Measurements from ENCODE around the gene EFCAB13.

The EFCAB13 gene

DNA sequence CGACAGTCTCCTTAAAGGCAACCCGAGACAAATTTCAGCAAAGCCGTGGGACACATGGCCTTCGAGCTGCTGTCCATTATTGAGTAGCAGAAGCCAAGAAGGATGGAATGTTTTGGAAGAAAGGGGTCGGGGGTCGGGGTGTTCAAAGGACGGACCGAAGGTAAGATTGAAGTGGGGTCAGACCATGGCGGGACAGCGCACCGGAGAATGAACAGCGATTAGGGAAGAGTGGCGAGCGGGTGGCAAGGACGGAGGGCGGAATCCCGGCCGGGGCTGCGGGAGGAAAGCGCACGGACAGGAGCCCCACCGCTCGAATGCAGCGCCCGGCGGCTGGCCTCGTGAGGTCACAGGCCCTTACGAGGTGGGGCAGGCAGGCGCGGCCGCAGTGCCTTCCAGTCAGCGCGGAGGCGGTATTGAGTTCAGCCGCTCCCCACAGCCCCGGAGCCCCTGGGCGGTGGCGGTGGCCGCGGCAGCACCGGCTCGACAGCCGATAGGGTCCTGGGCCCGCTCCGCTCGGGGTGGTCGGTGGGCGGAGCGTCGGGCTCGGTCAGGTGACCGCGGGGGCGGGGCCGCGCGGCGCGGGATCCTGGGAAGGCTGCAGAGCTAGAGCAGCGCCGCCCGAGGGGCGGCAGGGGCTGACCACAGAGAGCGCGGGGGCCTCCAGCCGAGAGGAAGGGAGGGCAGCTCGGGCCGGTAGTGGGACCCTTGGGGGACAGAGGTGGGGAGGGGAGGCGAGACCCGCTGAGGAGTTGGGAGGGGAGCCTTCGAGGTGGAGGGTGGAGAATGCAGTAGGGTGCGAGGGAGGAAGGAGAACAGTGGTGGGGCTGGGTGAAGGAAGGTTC lies at the start of gene EFCAB13:
TSS of gene EFCAB13 (plus strand) at position 574 of the 842 bp plus-strand sequence. CDS start 4,399 bp downstream, outside the sequence.
- peak; percentile 68 for DNase-seq (ENCODE audit: low spot score)

GRCh38 chr17:47274319-47275069 lies 49.3 kb upstream of the EFCAB13 start:
- DNase-seq (ENCODE audit: low spot score): no peak

GRCh38 chr17:47275245-47275984 lies 48.3 kb upstream of the EFCAB13 start:
- no peak for DNase-seq (ENCODE audit: low spot score)

DNA sequence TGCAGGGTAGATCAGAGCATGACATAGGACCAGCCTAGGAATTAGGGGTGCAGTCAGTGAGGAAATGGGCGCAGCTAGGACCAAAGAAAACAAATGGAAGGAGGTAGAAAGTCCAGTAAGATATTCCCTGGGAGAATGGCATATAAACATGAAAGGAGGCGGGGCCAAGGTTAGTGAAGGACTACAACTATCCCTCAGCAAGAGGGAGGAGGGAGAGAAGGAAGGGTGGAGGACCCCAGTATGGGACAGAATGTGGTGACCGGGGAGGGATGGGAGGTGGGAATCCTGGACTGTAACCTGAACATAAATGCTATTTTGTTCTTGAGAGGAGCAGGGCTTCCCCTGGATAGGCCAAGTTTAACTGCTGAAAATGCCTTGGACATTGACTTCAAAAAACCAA lies 47.3 kb upstream of the EFCAB13 start:
- DNase-seq (ENCODE audit: low spot score): no peak

- DNase-seq (ENCODE audit: low spot score): peak; percentile 34
Observed at GRCh38 chr17:47276868-47277267, 46.9 kb upstream of the EFCAB13 start.

DNA sequence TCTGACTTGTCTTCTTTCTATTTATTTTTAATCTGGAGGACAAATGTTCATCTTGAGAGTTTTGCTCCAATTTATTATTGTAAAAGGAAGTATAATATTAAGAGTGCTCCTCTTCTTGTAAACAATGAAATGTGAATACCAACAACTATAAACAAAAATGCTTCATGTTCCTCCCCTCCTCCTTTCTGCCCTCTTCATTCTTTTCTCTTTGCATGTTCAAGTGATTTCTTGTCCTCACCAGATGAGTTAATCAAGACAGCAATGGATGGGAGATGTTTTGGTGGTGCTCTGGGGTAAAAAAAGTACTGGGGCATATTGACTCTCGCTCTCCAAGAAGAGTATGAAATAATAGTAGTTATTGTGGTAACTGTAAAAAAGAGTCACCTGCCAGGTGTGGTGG lies 45.8 kb upstream of the EFCAB13 start:
- DNase-seq (ENCODE audit: low spot score): no peak

DNA sequence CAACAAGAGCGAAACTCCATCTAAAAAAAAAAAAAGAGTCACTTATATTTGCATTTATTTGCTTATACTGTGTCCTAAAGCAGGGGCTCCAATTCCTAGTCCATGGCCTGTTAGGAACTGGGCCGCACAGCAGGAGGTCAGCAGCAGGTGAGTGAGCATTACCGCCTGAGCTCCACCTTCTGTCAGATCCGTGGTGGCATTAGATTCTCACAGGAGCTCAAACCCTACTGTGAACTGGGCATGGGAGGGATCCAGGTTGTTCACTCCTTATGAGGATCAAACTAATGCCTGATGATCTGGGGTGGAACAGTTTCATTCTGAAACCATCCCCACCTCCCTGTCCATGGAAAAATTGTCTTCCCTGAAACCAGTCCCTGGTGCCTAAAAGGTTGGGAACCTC lies 45.2 kb upstream of the EFCAB13 start:
- no peak for DNase-seq (ENCODE audit: low spot score)

DNA sequence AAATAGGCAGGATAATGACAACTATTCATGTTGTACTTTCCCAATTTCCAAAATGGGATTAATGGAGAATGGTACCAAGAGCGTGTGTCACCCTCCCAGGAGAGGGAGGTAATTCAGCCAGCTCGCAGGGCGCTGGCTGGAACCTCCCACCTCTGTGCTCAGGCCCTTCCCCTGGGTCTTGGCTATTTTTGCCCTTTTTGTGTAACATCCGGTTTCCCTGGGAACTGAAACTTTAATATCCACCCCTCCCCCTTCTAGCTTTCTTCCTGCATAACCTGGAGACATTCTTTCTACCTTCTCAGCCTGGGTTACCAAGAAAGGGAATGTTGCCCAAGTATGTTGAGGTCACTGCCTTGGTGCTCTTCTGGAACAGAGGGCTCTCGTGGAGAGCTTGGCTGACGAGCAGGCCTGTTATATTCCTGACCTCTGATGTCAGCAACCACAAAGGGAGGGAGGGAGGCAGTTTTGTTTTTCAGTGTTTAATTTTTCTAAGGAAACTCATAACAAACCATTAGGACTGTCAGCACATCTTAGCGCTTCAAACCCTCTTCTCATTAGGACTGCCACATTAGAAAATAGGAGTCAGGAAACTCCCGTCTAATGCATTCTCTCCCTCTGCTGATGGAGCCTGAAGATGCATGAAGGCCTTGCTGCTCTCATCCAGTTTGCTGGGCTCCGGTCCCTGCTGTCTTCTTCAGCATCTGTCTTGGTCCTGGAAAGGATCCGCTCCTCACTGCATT lies 44.5 kb upstream of the EFCAB13 start:
- DNase-seq (ENCODE audit: low spot score): peak; percentile 48

DNA sequence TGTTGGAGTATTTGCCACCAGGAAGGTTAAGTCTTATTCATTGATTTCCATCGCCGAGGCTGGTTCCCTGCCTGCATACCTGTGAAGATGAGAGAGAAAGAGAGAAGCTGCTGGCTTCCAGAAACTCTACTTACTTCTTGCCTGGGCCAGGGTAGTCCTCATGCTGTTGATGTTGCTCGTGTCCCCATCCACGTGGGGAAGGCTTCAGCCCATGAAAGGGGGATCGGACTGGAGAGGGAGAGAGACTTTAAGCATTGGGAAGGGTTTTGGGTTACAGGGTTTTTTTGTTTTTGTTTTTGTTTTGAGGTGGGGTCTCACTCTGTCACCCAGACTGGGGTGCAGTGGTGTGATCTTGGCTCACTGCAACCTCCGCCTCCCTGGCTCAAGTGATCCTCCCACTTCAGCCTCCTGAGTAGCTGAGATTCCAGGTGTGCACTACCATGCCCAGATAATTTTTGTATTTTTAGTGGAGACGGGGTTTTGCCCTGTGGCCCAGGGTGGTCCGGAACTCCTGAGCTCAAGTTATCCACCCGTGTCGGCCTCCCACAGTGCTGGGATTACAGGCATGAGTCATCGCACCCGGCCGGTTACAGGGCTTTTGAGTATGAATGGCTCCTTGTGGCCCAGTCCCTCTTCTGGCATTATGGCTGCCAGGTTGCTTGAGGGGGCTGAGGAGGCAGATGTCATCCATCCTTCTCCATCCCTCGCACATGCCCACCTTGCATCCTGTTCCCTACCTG lies 43.5 kb upstream of the EFCAB13 start:
- DNase-seq (ENCODE audit: low spot score): no peak

GRCh38 chr17:47281216-47281615 lies 42.5 kb upstream of the EFCAB13 start:
- DNase-seq (ENCODE audit: low spot score): no peak

DNA sequence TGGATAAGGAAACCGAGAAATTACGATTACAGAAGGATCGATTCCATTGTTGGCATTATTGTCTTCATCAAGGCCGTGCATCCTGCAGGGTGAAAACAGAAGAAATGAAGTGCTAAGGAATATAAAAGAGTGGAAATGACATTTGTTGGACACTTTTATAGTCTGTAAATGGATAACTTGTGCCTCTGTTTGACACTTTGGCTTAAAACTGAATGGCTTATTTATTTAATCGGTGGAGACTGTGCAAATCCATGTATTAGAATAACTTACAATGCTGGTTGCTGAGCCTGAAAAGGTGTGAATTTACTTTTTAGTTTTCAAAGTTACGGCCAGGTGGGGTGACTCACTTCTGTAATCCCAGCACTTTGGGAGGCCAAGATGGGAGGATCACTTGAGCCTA lies 38.8 kb upstream of the EFCAB13 start:
- no peak for DNase-seq (ENCODE audit: low spot score)

GRCh38 chr17:47286198-47286914 lies 37.4 kb upstream of the EFCAB13 start:
- no peak for DNase-seq (ENCODE audit: low spot score)

DNA sequence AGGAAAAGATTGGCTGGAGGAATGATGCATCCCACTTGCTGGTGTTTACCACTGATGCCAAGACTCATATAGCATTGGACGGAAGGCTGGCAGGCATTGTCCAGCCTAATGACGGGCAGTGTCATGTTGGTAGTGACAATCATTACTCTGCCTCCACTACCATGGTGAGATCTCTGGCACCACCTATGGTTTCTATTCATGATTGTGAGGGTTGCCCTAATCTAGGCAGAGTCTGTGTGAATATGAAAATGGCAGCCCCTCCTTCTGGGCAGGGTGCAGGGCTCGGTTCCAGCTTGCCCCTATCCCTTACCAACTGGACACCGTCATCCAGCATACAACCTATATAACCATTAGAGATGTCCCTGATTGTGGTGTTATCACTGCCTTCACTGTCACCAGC lies 36.7 kb upstream of the EFCAB13 start:
- no peak for DNase-seq (ENCODE audit: low spot score)

- DNase-seq (ENCODE audit: low spot score): no peak
Observed at GRCh38 chr17:47287639-47288038, 36.1 kb upstream of the EFCAB13 start.

DNA sequence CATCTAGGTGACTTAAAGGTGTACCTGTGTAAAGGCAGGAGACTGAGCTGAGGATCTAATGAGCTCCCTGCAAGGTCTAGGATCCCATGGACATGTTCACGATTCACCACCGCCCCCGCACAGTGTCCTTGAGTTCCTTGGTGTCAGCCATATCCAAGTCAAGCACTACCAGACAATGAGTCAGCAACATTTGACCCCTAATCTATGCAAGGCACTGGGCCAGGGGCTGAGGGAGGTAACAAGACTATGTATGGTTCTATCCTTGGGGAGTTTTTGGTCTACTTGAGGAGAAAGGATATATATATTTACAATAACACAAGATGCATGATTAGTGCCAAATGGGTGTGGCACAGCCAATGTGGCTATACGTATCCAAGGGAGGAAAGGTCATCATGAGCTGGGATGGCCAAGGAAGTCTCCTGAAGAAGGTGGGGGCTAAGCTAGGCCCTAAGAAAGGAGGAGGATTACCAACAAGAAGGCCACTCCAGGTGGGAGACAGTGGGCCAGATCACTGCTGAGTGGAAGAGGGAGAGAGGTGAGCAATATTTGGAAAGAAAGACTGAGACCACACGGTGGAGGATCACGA lies 35.1 kb upstream of the EFCAB13 start:
- no peak for DNase-seq (ENCODE audit: low spot score)

- no peak for DNase-seq (ENCODE audit: low spot score)
Observed at GRCh38 chr17:47289302-47289701, 34.5 kb upstream of the EFCAB13 start.

- no peak for DNase-seq (ENCODE audit: low spot score)
Observed at GRCh38 chr17:47290870-47291241, 32.9 kb upstream of the EFCAB13 start.

DNA sequence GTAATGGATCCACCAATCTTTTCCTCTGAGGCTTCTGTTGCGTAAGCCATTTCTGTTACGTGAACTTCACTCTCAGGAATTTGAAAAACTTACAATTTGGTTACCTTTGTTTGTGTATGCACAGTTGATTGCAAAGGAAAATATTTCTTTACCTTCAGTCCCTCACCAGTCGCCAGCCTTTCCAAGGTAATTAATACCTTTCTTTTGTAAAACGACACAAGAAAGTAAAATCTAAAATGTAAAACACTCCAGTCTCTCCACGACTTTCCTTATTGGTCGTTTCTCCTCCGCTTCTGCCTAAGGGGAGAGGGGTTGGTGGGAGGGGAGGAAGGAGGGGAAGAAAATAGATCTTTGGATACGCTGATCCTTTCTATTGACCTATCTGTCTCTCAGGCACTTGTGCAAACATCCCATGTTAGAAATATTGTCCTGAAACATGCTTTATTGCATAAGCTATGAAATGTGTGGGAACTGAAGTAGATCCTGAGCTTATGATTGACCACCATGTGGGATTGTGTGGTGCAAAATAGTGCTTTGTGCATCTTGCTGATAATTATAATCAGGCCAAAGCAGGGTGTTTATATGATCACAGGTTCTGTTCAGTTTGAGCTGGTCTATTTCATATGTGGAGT lies 32.4 kb upstream of the EFCAB13 start:
- no peak for DNase-seq (ENCODE audit: low spot score)

GRCh38 chr17:47292206-47292605 lies 31.5 kb upstream of the EFCAB13 start:
- no peak for DNase-seq (ENCODE audit: low spot score)
